ENCODE measurements around the gene DHPS.
"Not testable (repeated sequence)": the region's sequence is repeated elsewhere in the genome, so short reads cannot be mapped to it uniquely, and the experiment has no call there.

DHPS gene

GRCh38 chr19:12695096-12695495 is 13.4 kb upstream of the DHPS start:
- H3K27me3 Mint-ChIP-seq: no peaks in the 10 kb centered on the region
- no peaks in the 10 kb centered on the region for H3K9me3 Mint-ChIP-seq
- peaks cover 16% of the 10 kb centered on the region for H3K4me1 Mint-ChIP-seq (ENCODE audit: low read depth)
- peaks cover 14% of the 10 kb centered on the region for H3K36me3 Mint-ChIP-seq (ENCODE audit: low read depth)
- no peak overlapping the region for H3K27ac Mint-ChIP-seq
- H3K4me3 Mint-ChIP-seq: peak overlapping the region; percentile 23

- Mint-ChIP-seq H3K9me3 (no peaks in the 10 kb centered on the region), H3K4me1 (ENCODE audit: low read depth) (peaks cover 16% of the 10 kb centered on the region), H3K27ac (no peak overlapping the region), H3K36me3 (ENCODE audit: low read depth) (peaks cover 12% of the 10 kb centered on the region), H3K27me3 (no peaks in the 10 kb centered on the region), H3K4me3 (no peak overlapping the region)
Observed at GRCh38 chr19:12694641-12695040, 13.0 kb upstream of the DHPS start.

- Mint-ChIP-seq H3K9me3 (no peaks in the 10 kb centered on the region), H3K4me1 (ENCODE audit: low read depth) (peaks cover 12% of the 10 kb centered on the region), H3K27me3 (no peaks in the 10 kb centered on the region), H3K27ac (no peak overlapping the region), H3K4me3 (no peak overlapping the region), H3K36me3 (ENCODE audit: low read depth) (peaks cover 5% of the 10 kb centered on the region)
Observed at GRCh38 chr19:12692960-12693359, 11.3 kb upstream of the DHPS start.

- Mint-ChIP-seq H3K27ac (no peak overlapping the region), H3K9me3 (no peaks in the 10 kb centered on the region), H3K4me3 (no peak overlapping the region), H3K36me3 (ENCODE audit: low read depth) (peaks cover 4% of the 10 kb centered on the region), H3K4me1 (ENCODE audit: low read depth) (no peaks in the 10 kb centered on the region), H3K27me3 (no peaks in the 10 kb centered on the region)
Observed at GRCh38 chr19:12689581-12690216, 8.0 kb upstream of the DHPS start.

GRCh38 chr19:12689012-12689411 is 7.3 kb upstream of the DHPS start:
- no peak overlapping the region for H3K4me3 Mint-ChIP-seq
- no peaks in the 10 kb centered on the region for H3K27me3 Mint-ChIP-seq
- peaks cover 4% of the 10 kb centered on the region for H3K36me3 Mint-ChIP-seq (ENCODE audit: low read depth)
- H3K9me3 Mint-ChIP-seq: no peaks in the 10 kb centered on the region
- no peak overlapping the region for H3K27ac Mint-ChIP-seq
- H3K4me1 Mint-ChIP-seq (ENCODE audit: low read depth): no peaks in the 10 kb centered on the region

GRCh38 chr19:12687496-12688196 is 6.0 kb upstream of the DHPS start, which contains the start of gene GNG14:
Gene GNG14 (plus strand): TSS chr19:12687998. CDS start chr19:12688049, 51 bp downstream.
- no peaks in the 10 kb centered on the region for H3K9me3 Mint-ChIP-seq
- no peak within 1 kb of the TSS for H3K4me3 Mint-ChIP-seq
- no peaks in the 10 kb centered on the region for H3K4me1 Mint-ChIP-seq (ENCODE audit: low read depth)
- no peak within 1 kb of the TSS for H3K27ac Mint-ChIP-seq
- peaks cover 4% of the 10 kb centered on the region for H3K36me3 Mint-ChIP-seq (ENCODE audit: low read depth)
- no peaks in the 10 kb centered on the region for H3K27me3 Mint-ChIP-seq

GRCh38 chr19:12685831-12686230 is 4.2 kb upstream of the DHPS start:
- H3K27me3 Mint-ChIP-seq: no peaks in the 10 kb centered on the region
- no peak overlapping the region for H3K4me3 Mint-ChIP-seq
- peaks cover 9% of the 10 kb centered on the region for H3K4me1 Mint-ChIP-seq (ENCODE audit: low read depth)
- H3K9me3 Mint-ChIP-seq: no peaks in the 10 kb centered on the region
- H3K36me3 Mint-ChIP-seq (ENCODE audit: low read depth): peaks cover 9% of the 10 kb centered on the region
- no peak overlapping the region for H3K27ac Mint-ChIP-seq

GRCh38 chr19:12680034-12680433 is 1.6 kb downstream of the DHPS start:
- Mint-ChIP-seq H3K9me3 (no peaks in the 10 kb centered on the region), H3K36me3 (ENCODE audit: low read depth) (peaks cover 31% of the 10 kb centered on the region), H3K4me3 (peak overlapping the region; percentile 100), H3K4me1 (ENCODE audit: low read depth) (peaks cover 33% of the 10 kb centered on the region), H3K27ac (peak overlapping the region; percentile 45), H3K27me3 (no peaks in the 10 kb centered on the region)

GRCh38 chr19:12678039-12678438 is 3.6 kb downstream of the DHPS start:
- H3K27me3 Mint-ChIP-seq, H3K27ac Mint-ChIP-seq, H3K9me3 Mint-ChIP-seq, H3K4me3 Mint-ChIP-seq: not testable (repeated sequence)
- H3K4me1 Mint-ChIP-seq (ENCODE audit: low read depth): peaks cover 33% of the 10 kb centered on the region
- H3K36me3 Mint-ChIP-seq (ENCODE audit: low read depth): peaks cover 40% of the 10 kb centered on the region

GRCh38 chr19:12676928-12677327 is 4.8 kb downstream of the DHPS start:
- H3K36me3 Mint-ChIP-seq (ENCODE audit: low read depth): peaks cover 43% of the 10 kb centered on the region
- H3K27ac Mint-ChIP-seq: peak overlapping the region; percentile 48
- H3K27me3 Mint-ChIP-seq: no peaks in the 10 kb centered on the region
- H3K4me3 Mint-ChIP-seq: no peak overlapping the region
- H3K9me3 Mint-ChIP-seq: no peaks in the 10 kb centered on the region
- H3K4me1 Mint-ChIP-seq (ENCODE audit: low read depth): peaks cover 36% of the 10 kb centered on the region

GRCh38 chr19:12676384-12676792 is 5.3 kb downstream of the DHPS start:
- Mint-ChIP-seq H3K4me3 (no peak overlapping the region), H3K36me3 (ENCODE audit: low read depth) (peaks cover 46% of the 10 kb centered on the region), H3K27me3 (no peaks in the 10 kb centered on the region), H3K9me3 (no peaks in the 10 kb centered on the region), H3K27ac (peak overlapping the region; percentile 9), H3K4me1 (ENCODE audit: low read depth) (peaks cover 35% of the 10 kb centered on the region)

GRCh38 chr19:12675940-12676339 is 5.7 kb downstream of the DHPS start:
- H3K27me3 Mint-ChIP-seq: no peaks in the 10 kb centered on the region
- peaks cover 31% of the 10 kb centered on the region for H3K4me1 Mint-ChIP-seq (ENCODE audit: low read depth)
- H3K27ac Mint-ChIP-seq: no peak overlapping the region
- H3K9me3 Mint-ChIP-seq: no peaks in the 10 kb centered on the region
- peaks cover 41% of the 10 kb centered on the region for H3K36me3 Mint-ChIP-seq (ENCODE audit: low read depth)
- no peak overlapping the region for H3K4me3 Mint-ChIP-seq

GRCh38 chr19:12675399-12675798 is 6.3 kb downstream of the DHPS start:
- H3K27ac Mint-ChIP-seq: no peak overlapping the region
- no peak overlapping the region for H3K4me3 Mint-ChIP-seq
- peaks cover 44% of the 10 kb centered on the region for H3K36me3 Mint-ChIP-seq (ENCODE audit: low read depth)
- H3K4me1 Mint-ChIP-seq (ENCODE audit: low read depth): peaks cover 34% of the 10 kb centered on the region
- no peaks in the 10 kb centered on the region for H3K27me3 Mint-ChIP-seq
- H3K9me3 Mint-ChIP-seq: no peaks in the 10 kb centered on the region

- Mint-ChIP-seq H3K27me3 (no peaks in the 10 kb centered on the region), H3K9me3 (no peaks in the 10 kb centered on the region), H3K4me3 (no peak overlapping the region), H3K27ac (no peak overlapping the region), H3K36me3 (ENCODE audit: low read depth) (peaks cover 33% of the 10 kb centered on the region), H3K4me1 (ENCODE audit: low read depth) (peaks cover 40% of the 10 kb centered on the region)
Observed at GRCh38 chr19:12672744-12673143, 8.9 kb downstream of the DHPS start.

GRCh38 chr19:12670159-12670928 is 11.3 kb downstream of the DHPS start:
- H3K9me3 Mint-ChIP-seq: no peaks in the 10 kb centered on the region
- H3K27me3 Mint-ChIP-seq: no peaks in the 10 kb centered on the region
- peak overlapping the region; percentile 92 for H3K4me3 Mint-ChIP-seq
- peaks cover 20% of the 10 kb centered on the region for H3K36me3 Mint-ChIP-seq (ENCODE audit: low read depth)
- H3K4me1 Mint-ChIP-seq (ENCODE audit: low read depth): peaks cover 48% of the 10 kb centered on the region
- peak overlapping the region; percentile 100 for H3K27ac Mint-ChIP-seq

All from stimulated activated naive CD8-positive, alpha-beta T cell treated with anti-CD3 and anti-CD28 coated beads, Interleukin-15, Interleukin-2, amounts not matched to agents 100 ng/mL and 50 ng/mL, for 24 hours (primary cell).